ENCODE results near the gene HOXA2.

- TF ChIP-seq POLR2AphosphoS5 (IDR thresholded peaks at IDR 0.05; ENCODE audit: low read depth, low read length) (no peak), POLR2A (IDR thresholded peaks at IDR 0.05; ENCODE audit: low read depth, low read length) (no peak)
Observed at GRCh38 chr7:27138985-27139333, 36.5 kb upstream of the HOXA2 start.
